Chondrocyte (in vitro differentiated cells): ENCODE results near the gene COL21A1. TPM values are rescaled to one million over a fixed set of nuclear protein-coding genes. Genes with fewer than 3 reads are reported as not detected.

Experiments used
- DNase-seq: peaks from one replicate; pipeline ENCODE4 v3.0.0; 2021; ENCODE audit warnings: mixed read lengths, low spot score
- H3K27ac Mint-ChIP-seq: one replicate; pipeline ENCODE4 v1.8.0; 2021; ENCODE audit warnings: mild to moderate bottlenecking, moderate library complexity, mixed read lengths; ENCODE audit not compliant: unreplicated experiment
- H3K27me3 Mint-ChIP-seq: 2 replicates; pipeline ENCODE4 v1.8.0; 2021; ENCODE audit warnings: low read depth, mixed read lengths
- H3K36me3 Mint-ChIP-seq: 2 replicates; pipeline ENCODE4 v1.8.0; 2021; ENCODE audit warnings: low read depth, mixed read lengths
- H3K4me1 Mint-ChIP-seq: 2 replicates; pipeline ENCODE4 v1.8.0; 2021; ENCODE audit warnings: low read depth, mild to moderate bottlenecking, mixed read lengths
- H3K4me3 Mint-ChIP-seq: one replicate; pipeline ENCODE4 v1.8.0; 2021; ENCODE audit warnings: mild to moderate bottlenecking, moderate library complexity, mixed read lengths; ENCODE audit not compliant: unreplicated experiment
- H3K9me3 Mint-ChIP-seq: 2 replicates; pipeline ENCODE4 v1.8.0; 2021; ENCODE audit warnings: low read depth, mixed read lengths
- CTCF ChIP-seq: fragments of 200-600 bp; sonication (generic); IDR thresholded peaks from 2 replicates; pipeline ENCODE4 v1.5.0; 2021; ENCODE audit warnings: antibody characterized with exemption, mild to moderate bottlenecking, moderate library complexity
- total RNA-seq: library from RNA; stranded (reverse); gene quantifications from 3 replicates; pipeline ENCODE4 v1.2.1, GENCODE V29; 2021

COL21A1 gene
- total RNA-seq, 1 donor from 2014 or later = 68.9 TPM

DNA sequence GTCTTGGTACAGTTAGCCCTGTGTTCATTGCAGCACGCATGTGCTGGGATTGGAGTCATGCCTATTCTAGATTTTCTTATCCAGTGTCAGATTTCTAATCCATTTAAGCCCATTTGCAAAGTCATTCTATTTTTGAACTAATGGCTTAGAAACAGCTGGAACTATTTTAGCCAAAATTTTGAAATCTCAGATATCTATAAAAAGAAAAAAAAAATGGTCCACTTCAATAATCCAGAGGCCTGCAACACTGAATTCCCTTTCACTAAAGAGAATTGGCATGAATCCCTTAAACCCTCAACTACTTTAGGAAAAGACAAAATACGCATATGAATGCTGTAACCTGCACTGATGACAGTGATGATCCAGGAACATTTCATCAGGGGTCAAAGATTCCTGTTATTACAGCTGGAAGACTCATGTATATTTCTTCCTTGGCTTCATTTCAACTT is 1.5 kb downstream of the COL21A1 start:
- peak overlapping the region; percentile 83 for H3K4me3 Mint-ChIP-seq
- H3K4me1 Mint-ChIP-seq = peaks cover 63% of the 10 kb centered on the region
- H3K9me3 Mint-ChIP-seq = no peaks in the 10 kb centered on the region
- DNase-seq = no peak
- H3K36me3 Mint-ChIP-seq = no peaks in the 10 kb centered on the region
- no peak for TF ChIP-seq CTCF
- H3K27me3 Mint-ChIP-seq = no peaks in the 10 kb centered on the region
- H3K27ac Mint-ChIP-seq = peak overlapping the region; percentile 75

GRCh38 chr6:56244528-56245253 is 2.7 kb downstream of the COL21A1 start:
- H3K36me3 Mint-ChIP-seq = no peaks in the 10 kb centered on the region
- H3K4me3 Mint-ChIP-seq = no peak overlapping the region
- H3K9me3 Mint-ChIP-seq = no peaks in the 10 kb centered on the region
- peaks cover 65% of the 10 kb centered on the region for H3K4me1 Mint-ChIP-seq
- no peak for DNase-seq
- no peaks in the 10 kb centered on the region for H3K27me3 Mint-ChIP-seq
- no peak overlapping the region for H3K27ac Mint-ChIP-seq
- no peak for TF ChIP-seq CTCF

DNA sequence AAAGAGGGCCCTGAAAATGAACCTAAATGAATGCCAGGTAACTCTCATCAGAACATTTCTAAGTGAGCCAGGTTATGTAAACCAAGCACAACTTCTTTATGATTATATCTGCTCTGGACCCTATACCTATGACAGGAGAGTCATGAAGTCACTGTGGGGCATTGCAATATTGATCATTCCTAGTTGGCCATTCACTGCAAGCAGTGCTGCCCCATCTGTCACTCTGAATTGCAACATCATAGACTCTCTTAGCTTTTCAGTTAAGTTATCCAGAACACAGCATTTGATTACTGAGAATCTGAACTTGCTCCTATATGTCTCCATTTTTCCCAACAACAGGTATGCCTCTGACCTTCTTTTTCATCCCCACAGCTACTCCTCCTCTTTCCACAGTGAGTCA is 3.3 kb downstream of the COL21A1 start:
- Mint-ChIP-seq H3K9me3 (no peaks in the 10 kb centered on the region), H3K36me3 (no peaks in the 10 kb centered on the region), H3K4me3 (no peak overlapping the region), H3K27ac (no peak overlapping the region), H3K4me1 (peaks cover 65% of the 10 kb centered on the region), H3K27me3 (no peaks in the 10 kb centered on the region)
- no peak for DNase-seq
- no peak for TF ChIP-seq CTCF

DNA sequence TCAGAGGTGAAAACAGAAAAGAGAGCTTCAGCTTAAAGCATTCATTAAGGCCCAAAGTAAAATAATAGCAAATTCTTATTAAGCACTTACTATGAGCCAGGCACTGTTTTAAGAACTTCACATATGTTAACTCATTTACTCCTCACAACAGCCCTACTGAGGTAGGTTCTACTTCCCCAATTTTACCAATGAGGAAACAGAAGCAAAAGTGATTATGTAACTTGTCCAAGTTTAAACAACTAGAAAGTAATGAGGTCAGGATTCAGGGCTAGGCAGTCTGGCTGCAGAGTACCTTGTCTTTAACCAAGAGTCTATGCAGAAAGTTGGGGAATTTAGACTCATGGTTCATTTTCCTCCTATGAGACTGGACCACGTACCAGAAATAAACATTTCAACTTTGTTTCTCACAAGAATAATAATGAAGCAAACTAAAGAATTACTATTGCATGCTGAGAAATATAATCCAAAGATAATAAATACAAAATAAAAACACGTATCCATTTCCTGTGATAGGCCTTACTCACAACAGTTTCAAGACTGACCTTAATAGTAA is 3.8 kb downstream of the COL21A1 start:
- Mint-ChIP-seq H3K9me3 (no peaks in the 10 kb centered on the region), H3K27ac (no peak overlapping the region), H3K27me3 (no peaks in the 10 kb centered on the region), H3K4me3 (no peak overlapping the region), H3K36me3 (no peaks in the 10 kb centered on the region), H3K4me1 (peaks cover 65% of the 10 kb centered on the region)
- no peak for TF ChIP-seq CTCF
- no peak for DNase-seq

- H3K4me3 Mint-ChIP-seq = no peak overlapping the region
- H3K36me3 Mint-ChIP-seq = no peaks in the 10 kb centered on the region
- peaks cover 62% of the 10 kb centered on the region for H3K4me1 Mint-ChIP-seq
- H3K27ac Mint-ChIP-seq = no peak overlapping the region
- no peak for DNase-seq
- no peak for TF ChIP-seq CTCF
- no peaks in the 10 kb centered on the region for H3K9me3 Mint-ChIP-seq
- H3K27me3 Mint-ChIP-seq = no peaks in the 10 kb centered on the region
Observed at GRCh38 chr6:56242346-56242745, 5.0 kb downstream of the COL21A1 start.
